T-helper 2 cell (primary cell): ENCODE measurements around the gene SIPA1L3.
"Not testable (repeated sequence)": the region's sequence is repeated elsewhere in the genome, so short reads cannot be mapped to it uniquely, and the experiment has no call there.

Experiments
- DNase-seq, 5 experiments: peaks; one replicate each; pipeline versions ENCODE4 v3.0.0 to v3.0.0-alpha.2; 2012 to 2022

SIPA1L3 gene

GRCh38 chr19:38223119-38223523, 316.1 kb downstream of the SIPA1L3 start:
- peak in 1 of 5 experiments; percentile 10 for DNase-seq

GRCh38 chr19:38223617-38224013, 316.6 kb downstream of the SIPA1L3 start:
- DNase-seq = no peak

- DNase-seq = peak in 4 of 5 experiments; percentile 16 to 65 (median 35)
Observed at GRCh38 chr19:38224014-38224862, 317.2 kb downstream of the SIPA1L3 start, which contains the start of gene DPF1. Gene DPF1 (minus strand): TSS chr19:38224222. CDS start chr19:38224142, 80 bp downstream.

- not testable (repeated sequence) for DNase-seq
Observed at GRCh38 chr19:38224863-38225218, 317.8 kb downstream of the SIPA1L3 start.

- no peak for DNase-seq
Observed at GRCh38 chr19:38227287-38228004, 320.4 kb downstream of the SIPA1L3 start.

- no peak for DNase-seq
Observed at GRCh38 chr19:38228005-38228377, 321.0 kb downstream of the SIPA1L3 start.

- no peak for DNase-seq
Observed at GRCh38 chr19:38228491-38229439, 321.8 kb downstream of the SIPA1L3 start.

- peak; percentile 32 to 90 (median 59) for DNase-seq
Observed at GRCh38 chr19:38229585-38230073, 322.6 kb downstream of the SIPA1L3 start.

GRCh38 chr19:38230506-38231133, 323.6 kb downstream of the SIPA1L3 start:
- not testable (repeated sequence) for DNase-seq

- no peak for DNase-seq
Observed at GRCh38 chr19:38231918-38232317, 324.9 kb downstream of the SIPA1L3 start.

- DNase-seq = peak; percentile 30 to 75 (median 66)
Observed at GRCh38 chr19:38233740-38234251, 326.8 kb downstream of the SIPA1L3 start.

GRCh38 chr19:38234615-38235014, 327.6 kb downstream of the SIPA1L3 start:
- no peak for DNase-seq

- no peak for DNase-seq
Observed at GRCh38 chr19:38239816-38240215, 332.8 kb downstream of the SIPA1L3 start.

GRCh38 chr19:38243279-38243673, 336.3 kb downstream of the SIPA1L3 start:
- DNase-seq = peak in 1 of 5 experiments; percentile 19

GRCh38 chr19:38245826-38246498, 339.0 kb downstream of the SIPA1L3 start:
- DNase-seq = no peak

GRCh38 chr19:38247126-38247525, 340.1 kb downstream of the SIPA1L3 start:
- no peak for DNase-seq

- DNase-seq = no peak
Observed at GRCh38 chr19:38247734-38248268, 340.8 kb downstream of the SIPA1L3 start.

- no peak for DNase-seq
Observed at GRCh38 chr19:38248421-38248820, 341.4 kb downstream of the SIPA1L3 start.

GRCh38 chr19:38250428-38250820, 343.4 kb downstream of the SIPA1L3 start:
- no peak for DNase-seq

- no peak for DNase-seq
Observed at GRCh38 chr19:38250821-38251563, 344.0 kb downstream of the SIPA1L3 start.
